HCT116 (cell line): ENCODE results near the gene ARHGEF1. TPM values are rescaled to one million over a fixed set of nuclear protein-coding genes. Genes with fewer than 3 reads are reported as not detected.

Source experiments
- ATAC-seq: fragments of 200-7000 bp; cut with Tn5 transposase; 2 replicates; pipeline ENCODE4 v1.9.1; 2020; ENCODE audit warnings: mild to moderate bottlenecking, moderate library complexity
- BruUV-seq: library from RNA; stranded (reverse); fragments of 400-500 nt; replicated peaks from 2 replicates; lab custom pipeline; 2021; lab: Mats Ljungman, UMichigan
- CTCF ChIA-PET: fragments of 300-600 bp; sonication (Branson Sonifier 250); formaldehyde crosslinking; loops from one replicate; lab custom pipeline; 2021; ENCODE audit warnings: antibody characterized with exemption; lab: Charles Lee
- POLR2A ChIA-PET: fragments of 300-600, 350-600 bp; sonication (Branson Sonifier 250); formaldehyde crosslinking; loops from one replicate; lab custom pipeline; 2021; ENCODE audit warnings: antibody characterized with exemption; lab: Charles Lee
- RAD21 ChIA-PET, 2 experiments: fragments of 300-600 bp; sonication (Branson Sonifier 250); formaldehyde crosslinking; loops; one replicate each; lab custom pipeline; 2023; ENCODE audit warnings: low total read pairs in 2 of 2; ENCODE audit not compliant: uncharacterized antibody in 2 of 2, unreplicated experiment in 2 of 2, low non-redundant PET in 1 of 2; lab: Charles Lee
- DNase-seq: peaks from one replicate; pipeline ENCODE4 v3.0.0-alpha.2; 2010; ENCODE audit warnings: low read depth, low spot score
- H2AFZ ChIP-seq: fragments of 200-600 bp; shearing (Covaris generic), sonication (generic); 2 replicates; pipeline ENCODE4 v1.6.1; 2017; ENCODE audit warnings: low read depth, mixed run types, mixed read lengths, antibody characterized with exemption, low read length; ENCODE audit not compliant: poor library complexity, severe bottlenecking
- H3K27ac ChIP-seq: 2 replicates; pipeline ENCODE4 v1.5.1; 2012; ENCODE audit warnings: low read depth, low read length
- H3K27me3 ChIP-seq: fragments of 200-600 bp; sonication (generic); 2 replicates; pipeline ENCODE4 v1.6.1; 2016; ENCODE audit warnings: mixed run types, low read length, mixed read lengths; ENCODE audit not compliant: insufficient read depth
- H3K36me3 ChIP-seq, 2 experiments: fragments of 200-500 bp in 1 of 2; fragments of 200-600 bp in 1 of 2; sonication (Bioruptor generic) in 1 of 2; sonication (generic) in 1 of 2; 2 replicates each; pipeline versions ENCODE4 v1.5.1 to v1.6.1; 2014 to 2016; ENCODE audit warnings: low read length in 2 of 2, inconsistent platforms in 1 of 2, mixed read lengths in 1 of 2, mixed run types in 1 of 2; ENCODE audit not compliant: insufficient read depth in 2 of 2, control insufficient read depth in 1 of 2
- H3K4me1 ChIP-seq, 2 experiments: fragments of 200-600 bp in 1 of 2; sonication (generic) in 1 of 2; 2 replicates each; pipeline versions ENCODE4 v1.5.1 to v1.6.1; 2012 to 2017; ENCODE audit warnings: low read length in 2 of 2, inconsistent platforms in 1 of 2, mild to moderate bottlenecking in 1 of 2, mixed read lengths in 1 of 2, mixed run types in 1 of 2, moderate library complexity in 1 of 2; ENCODE audit not compliant: insufficient read depth in 2 of 2, control insufficient read depth in 1 of 2
- H3K4me2 ChIP-seq: fragments of 200-600 bp; sonication (generic); 2 replicates; pipeline ENCODE4 v1.6.1; 2017; ENCODE audit warnings: mixed run types, low read length, mixed read lengths
- H3K4me3 ChIP-seq, 2 experiments: fragments of 200-600 bp in 1 of 2; sonication (generic) in 1 of 2; replicated peaks in 1 of 2; 2 replicates each; pipeline ENCODE4 v1.5.1; 2011 to 2016; ENCODE audit warnings: low read length in 2 of 2, control low read depth in 1 of 2, low read depth in 1 of 2, mild to moderate bottlenecking in 1 of 2, mixed read lengths in 1 of 2, mixed run types in 1 of 2
- H3K79me2 ChIP-seq: fragments of 200-600 bp; sonication (generic); 2 replicates; pipeline ENCODE4 v1.6.1; 2017; ENCODE audit warnings: mild to moderate bottlenecking, mixed run types, low read length, moderate library complexity, mixed read lengths; ENCODE audit not compliant: insufficient read depth
- H3K9ac ChIP-seq: fragments of 200-600 bp; sonication (generic); 2 replicates; pipeline ENCODE4 v1.6.1; 2016; ENCODE audit warnings: low read length, mixed read lengths
- H3K9me2 ChIP-seq: fragments of 200-600 bp; sonication (generic), shearing (Covaris generic); 2 replicates; pipeline ENCODE4 v1.6.1; 2017; ENCODE audit warnings: mixed run types, mild to moderate bottlenecking, moderate library complexity; ENCODE audit not compliant: insufficient read depth
- H3K9me3 ChIP-seq, 2 experiments: fragments of 200-500 bp in 1 of 2; fragments of 200-600 bp in 1 of 2; sonication (Bioruptor generic) in 1 of 2; sonication (generic) in 1 of 2; 2 replicates each; pipeline ENCODE4 v1.6.1; 2014 to 2017; ENCODE audit warnings: low read length in 2 of 2, mixed read lengths in 2 of 2, inconsistent platforms in 1 of 2, low read depth in 1 of 2, mild to moderate bottlenecking in 1 of 2, mixed run types in 1 of 2, moderate library complexity in 1 of 2; ENCODE audit not compliant: control insufficient read depth in 1 of 2, insufficient read depth in 1 of 2
- H4K20me1 ChIP-seq: fragments of 200-600 bp; sonication (generic), shearing (Covaris generic); 2 replicates; pipeline ENCODE4 v1.6.1; 2017; ENCODE audit warnings: mixed run types, mild to moderate bottlenecking, moderate library complexity; ENCODE audit not compliant: insufficient read depth
- ATF3 ChIP-seq: IDR thresholded peaks from 2 replicates; pipeline ENCODE4 v1.6.1; 2012
- EGR1 ChIP-seq: IDR thresholded peaks from 2 replicates; pipeline ENCODE4 v1.6.1; 2012; ENCODE audit warnings: low read depth
- EZH2phosphoT487 ChIP-seq: fragments of 200-600 bp; IDR thresholded peaks from 2 replicates; pipeline ENCODE4 v1.6.1; 2018; ENCODE audit warnings: antibody characterized with exemption, borderline replicate concordance
- REST ChIP-seq: IDR thresholded peaks from 2 replicates; pipeline ENCODE4 v1.6.1; 2012; ENCODE audit warnings: low read depth
- SP1 ChIP-seq: IDR thresholded peaks from 2 replicates; pipeline ENCODE4 v1.6.1; 2012; ENCODE audit warnings: low read depth
- SRF ChIP-seq: IDR thresholded peaks from 2 replicates; pipeline ENCODE4 v1.6.1; 2012; ENCODE audit warnings: low read depth
- intact Hi-C: fragments of 100-400 bp; cut with micrococcal nuclease; formaldehyde crosslinking; loops from 2 replicates; pipeline ENCODE4 v1.10.0; 2022
- total RNA-seq: library from RNA; stranded (reverse); gene quantifications from one replicate; pipeline ENCODE4 v1.2.1, GENCODE V29; 2021; ENCODE audit not compliant: unreplicated experiment

The ARHGEF1 gene
- total RNA-seq, 1 experiment from 2014 or later, result 110 TPM

GRCh38 chr19:41879080-41879479 is 3.9 kb upstream of the ARHGEF1 start:
- CTCF ChIA-PET, result no interaction called here
- Histone ChIP-seq H3K9ac (no peak overlapping the region), H3K27me3 (no peaks in the 10 kb centered on the region), H3K27ac (no peak overlapping the region), H3K4me2 (no peak overlapping the region), H2AFZ (no peak overlapping the region), H4K20me1 (no peaks in the 10 kb centered on the region), H3K4me3 (no peak overlapping the region), H3K36me3 (no peaks in the 10 kb centered on the region), H3K9me3 (no peaks in the 10 kb centered on the region), H3K79me2 (peaks cover 6% of the 10 kb centered on the region; the same call in 1 of the 2 replicates), H3K9me2 (no peaks in the 10 kb centered on the region), H3K4me1 (peaks cover 2 to 13% of the 10 kb centered on the region in 2 experiments; a peak in 3 of 4 replicates)
- POLR2A ChIA-PET, result no interaction called here
- intact Hi-C loops, result no loop called here
- BruUV-seq, result no TSS peak
- TF ChIP-seq ATF3 (no peak), REST (no peak), EGR1 (no peak), EZH2phosphoT487 (no peak), SRF (no peak), SP1 (no peak)
- RAD21 ChIA-PET, result no interaction called here
- DNase-seq, result no peak
- no peak for ATAC-seq
